WTC11 (cell line): ENCODE data around the gene RGN.

Source experiments
- ESRRA ChIP-seq: sonication (generic); formaldehyde crosslinking; IDR thresholded peaks from 2 replicates; pipeline ENCODE4 v1.8.1; 2022; ENCODE audit warnings: mild to moderate bottlenecking, missing genetic modification reagents, borderline replicate concordance
- GABPB1 ChIP-seq: sonication (generic); formaldehyde crosslinking; IDR thresholded peaks from 2 replicates; pipeline ENCODE4 v1.8.1; 2023; ENCODE audit warnings: mild to moderate bottlenecking, missing genetic modification reagents
- JUN ChIP-seq: sonication (generic); formaldehyde crosslinking; IDR thresholded peaks from 2 replicates; pipeline ENCODE4 v1.8.0; 2023; ENCODE audit warnings: mild to moderate bottlenecking, missing genetic modification reagents
- NFATC4 ChIP-seq: fragments of 250-450 bp; sonication (Bioruptor Pico); IDR thresholded peaks from 2 replicates; pipeline ENCODE4 v1.9.0; 2021; ENCODE audit warnings: mild to moderate bottlenecking
- NR1H2 ChIP-seq: sonication (generic); formaldehyde crosslinking; IDR thresholded peaks from 2 replicates; pipeline ENCODE4 v1.9.0; 2021; ENCODE audit warnings: mild to moderate bottlenecking, moderate library complexity, missing genetic modification reagents
- NR2C2 ChIP-seq: sonication (generic); formaldehyde crosslinking; IDR thresholded peaks from 2 replicates; pipeline ENCODE4 v1.8.0; 2022; ENCODE audit warnings: mild to moderate bottlenecking, missing genetic modification reagents
- TEAD1 ChIP-seq: sonication (generic); formaldehyde crosslinking; IDR thresholded peaks from 2 replicates; pipeline ENCODE4 v1.8.0; 2022; ENCODE audit warnings: mild to moderate bottlenecking, missing genetic modification reagents
- ZBTB21 ChIP-seq: sonication (generic); formaldehyde crosslinking; IDR thresholded peaks from 2 replicates; pipeline ENCODE4 v1.8.1; 2023; ENCODE audit warnings: mild to moderate bottlenecking, missing genetic modification reagents, borderline replicate concordance
- ZNF396 ChIP-seq: fragments of 250-450 bp; sonication (Bioruptor Pico); IDR thresholded peaks from 2 replicates; pipeline ENCODE4 v1.8.0; 2021; ENCODE audit warnings: mild to moderate bottlenecking, moderate library complexity, borderline replicate concordance
- TF ChIP-seq, protein P1 (sequence below): fragments of 200-600 bp; IDR thresholded peaks from 2 replicates; pipeline ENCODE4 v1.8.0; 2022; ENCODE audit warnings: antibody characterized with exemption
- TF ChIP-seq, protein P2 (sequence below): sonication (generic); formaldehyde crosslinking; IDR thresholded peaks from 2 replicates; pipeline ENCODE4 v1.8.1; 2022; ENCODE audit warnings: low read depth, mild to moderate bottlenecking, moderate library complexity, missing genetic modification reagents, borderline replicate concordance
- TF ChIP-seq, protein P3 (sequence below): sonication (generic); formaldehyde crosslinking; IDR thresholded peaks from 2 replicates; pipeline ENCODE4 v1.8.0; 2022; ENCODE audit warnings: mild to moderate bottlenecking, missing genetic modification reagents
- TF ChIP-seq, protein P4 (sequence below): fragments of 250-450 bp; sonication (Bioruptor Pico); IDR thresholded peaks from 2 replicates; pipeline ENCODE4 v1.8.0; 2021; ENCODE audit warnings: mild to moderate bottlenecking

DNA sequence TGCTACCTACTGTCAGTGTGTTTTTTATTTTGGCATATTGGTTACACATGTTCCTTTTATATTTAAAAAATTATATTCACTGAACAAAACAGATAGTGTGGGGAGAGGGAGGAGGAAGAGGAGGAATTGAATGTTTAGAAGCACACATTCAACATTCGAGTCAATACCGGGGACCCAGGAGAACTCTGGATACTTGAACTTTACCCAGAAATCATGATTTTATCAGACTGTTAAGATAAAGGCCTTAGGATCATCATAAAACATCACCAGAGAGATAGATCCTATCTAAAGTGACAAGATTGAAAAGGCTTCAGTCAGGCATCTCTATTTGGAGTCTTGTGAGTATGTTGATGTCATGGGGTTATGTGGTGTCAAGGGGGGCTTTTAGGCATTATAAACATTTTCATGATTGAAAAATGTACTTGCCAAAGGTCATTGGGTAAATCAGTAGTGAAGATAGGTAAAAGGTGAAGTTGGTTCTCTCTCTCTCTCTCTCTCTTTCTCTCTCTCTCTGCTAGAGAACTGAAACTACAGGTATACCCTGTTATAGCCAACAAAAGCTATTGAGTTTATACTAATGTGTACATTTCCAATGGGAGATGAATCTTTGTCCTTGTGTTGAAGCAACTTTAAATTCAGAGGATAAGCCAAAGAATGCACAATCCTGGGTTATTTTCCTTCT lies 16.9 kb upstream of the RGN start:
- TF ChIP-seq, protein P1, sequence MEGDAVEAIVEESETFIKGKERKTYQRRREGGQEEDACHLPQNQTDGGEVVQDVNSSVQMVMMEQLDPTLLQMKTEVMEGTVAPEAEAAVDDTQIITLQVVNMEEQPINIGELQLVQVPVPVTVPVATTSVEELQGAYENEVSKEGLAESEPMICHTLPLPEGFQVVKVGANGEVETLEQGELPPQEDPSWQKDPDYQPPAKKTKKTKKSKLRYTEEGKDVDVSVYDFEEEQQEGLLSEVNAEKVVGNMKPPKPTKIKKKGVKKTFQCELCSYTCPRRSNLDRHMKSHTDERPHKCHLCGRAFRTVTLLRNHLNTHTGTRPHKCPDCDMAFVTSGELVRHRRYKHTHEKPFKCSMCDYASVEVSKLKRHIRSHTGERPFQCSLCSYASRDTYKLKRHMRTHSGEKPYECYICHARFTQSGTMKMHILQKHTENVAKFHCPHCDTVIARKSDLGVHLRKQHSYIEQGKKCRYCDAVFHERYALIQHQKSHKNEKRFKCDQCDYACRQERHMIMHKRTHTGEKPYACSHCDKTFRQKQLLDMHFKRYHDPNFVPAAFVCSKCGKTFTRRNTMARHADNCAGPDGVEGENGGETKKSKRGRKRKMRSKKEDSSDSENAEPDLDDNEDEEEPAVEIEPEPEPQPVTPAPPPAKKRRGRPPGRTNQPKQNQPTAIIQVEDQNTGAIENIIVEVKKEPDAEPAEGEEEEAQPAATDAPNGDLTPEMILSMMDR, result no peak
- TF ChIP-seq, protein P2, sequence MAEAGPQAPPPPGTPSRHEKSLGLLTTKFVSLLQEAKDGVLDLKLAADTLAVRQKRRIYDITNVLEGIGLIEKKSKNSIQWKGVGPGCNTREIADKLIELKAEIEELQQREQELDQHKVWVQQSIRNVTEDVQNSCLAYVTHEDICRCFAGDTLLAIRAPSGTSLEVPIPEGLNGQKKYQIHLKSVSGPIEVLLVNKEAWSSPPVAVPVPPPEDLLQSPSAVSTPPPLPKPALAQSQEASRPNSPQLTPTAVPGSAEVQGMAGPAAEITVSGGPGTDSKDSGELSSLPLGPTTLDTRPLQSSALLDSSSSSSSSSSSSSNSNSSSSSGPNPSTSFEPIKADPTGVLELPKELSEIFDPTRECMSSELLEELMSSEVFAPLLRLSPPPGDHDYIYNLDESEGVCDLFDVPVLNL, result no peak
- TF ChIP-seq GABPB1 (CRISPR knock-in tag) (no peak), NR2C2 (CRISPR knock-in tag) (no peak), ZBTB21 (CRISPR knock-in tag) (no peak), JUN (CRISPR knock-in tag) (no peak), ESRRA (no peak), TEAD1 (CRISPR knock-in tag) (no peak), ZNF396 (CRISPR knock-in tag) (no peak), NFATC4 (CRISPR knock-in tag) (no peak), NR1H2 (no peak)
- TF ChIP-seq, protein P3, sequence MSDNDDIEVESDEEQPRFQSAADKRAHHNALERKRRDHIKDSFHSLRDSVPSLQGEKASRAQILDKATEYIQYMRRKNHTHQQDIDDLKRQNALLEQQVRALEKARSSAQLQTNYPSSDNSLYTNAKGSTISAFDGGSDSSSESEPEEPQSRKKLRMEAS (CRISPR knock-in tag), result no peak
- TF ChIP-seq, protein P4, sequence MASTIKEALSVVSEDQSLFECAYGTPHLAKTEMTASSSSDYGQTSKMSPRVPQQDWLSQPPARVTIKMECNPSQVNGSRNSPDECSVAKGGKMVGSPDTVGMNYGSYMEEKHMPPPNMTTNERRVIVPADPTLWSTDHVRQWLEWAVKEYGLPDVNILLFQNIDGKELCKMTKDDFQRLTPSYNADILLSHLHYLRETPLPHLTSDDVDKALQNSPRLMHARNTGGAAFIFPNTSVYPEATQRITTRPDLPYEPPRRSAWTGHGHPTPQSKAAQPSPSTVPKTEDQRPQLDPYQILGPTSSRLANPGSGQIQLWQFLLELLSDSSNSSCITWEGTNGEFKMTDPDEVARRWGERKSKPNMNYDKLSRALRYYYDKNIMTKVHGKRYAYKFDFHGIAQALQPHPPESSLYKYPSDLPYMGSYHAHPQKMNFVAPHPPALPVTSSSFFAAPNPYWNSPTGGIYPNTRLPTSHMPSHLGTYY (CRISPR knock-in tag), result no peak
